GM12891 (cell line): ENCODE data around the gene SLC22A12.

Experiments
- PAX5 ChIP-seq: IDR thresholded peaks from 2 replicates; pipeline ENCODE4 v1.6.1; 2011; ENCODE audit warnings: low read length, moderate library complexity, mild to moderate bottlenecking; ENCODE audit not compliant: insufficient read depth, severe bottlenecking
- POLR2A ChIP-seq: IDR thresholded peaks from 2 replicates; pipeline ENCODE4 v1.6.1; 2011; ENCODE audit warnings: low read depth, low read length, control low read depth
- POLR2AphosphoS5 ChIP-seq: IDR thresholded peaks from 2 replicates; pipeline ENCODE4 v1.6.1; 2011; ENCODE audit warnings: low read depth, low read length, control low read depth
- POU2F2 ChIP-seq: IDR thresholded peaks from 2 replicates; pipeline ENCODE4 v1.6.1; 2011; ENCODE audit warnings: low read depth, mild to moderate bottlenecking, control low read depth, low read length, moderate library complexity
- SPI1 ChIP-seq: IDR thresholded peaks from 2 replicates; pipeline ENCODE4 v1.6.1; 2011; ENCODE audit warnings: low read depth, low read length, control low read depth
- TAF1 ChIP-seq: IDR thresholded peaks from 2 replicates; pipeline ENCODE4 v1.6.1; 2011; ENCODE audit warnings: low read depth, low read length, control low read depth

GRCh38 chr11:64650923-64651523 is 60.0 kb downstream of the SLC22A12 start:
- no peak for TF ChIP-seq POLR2A
- TF ChIP-seq TAF1, result no peak
- no peak for TF ChIP-seq POLR2AphosphoS5
- TF ChIP-seq PAX5, result no peak
- no peak for TF ChIP-seq POU2F2
- no peak for TF ChIP-seq SPI1
